Activated T-cell treated with anti-CD3 and anti-CD28 coated beads, Interleukin-2, amount 50 U/mL, for 48 hours (primary cell): ENCODE measurements around the gene MAGEB17.
"Not testable (repeated sequence)": the region's sequence is repeated elsewhere in the genome, so short reads cannot be mapped to it uniquely, and the experiment has no call there.

Experiments used
- DNase-seq, 2 experiments: peaks; one replicate each; pipeline ENCODE4 v3.0.0-alpha.2; 2020

Gene MAGEB17

DNA sequence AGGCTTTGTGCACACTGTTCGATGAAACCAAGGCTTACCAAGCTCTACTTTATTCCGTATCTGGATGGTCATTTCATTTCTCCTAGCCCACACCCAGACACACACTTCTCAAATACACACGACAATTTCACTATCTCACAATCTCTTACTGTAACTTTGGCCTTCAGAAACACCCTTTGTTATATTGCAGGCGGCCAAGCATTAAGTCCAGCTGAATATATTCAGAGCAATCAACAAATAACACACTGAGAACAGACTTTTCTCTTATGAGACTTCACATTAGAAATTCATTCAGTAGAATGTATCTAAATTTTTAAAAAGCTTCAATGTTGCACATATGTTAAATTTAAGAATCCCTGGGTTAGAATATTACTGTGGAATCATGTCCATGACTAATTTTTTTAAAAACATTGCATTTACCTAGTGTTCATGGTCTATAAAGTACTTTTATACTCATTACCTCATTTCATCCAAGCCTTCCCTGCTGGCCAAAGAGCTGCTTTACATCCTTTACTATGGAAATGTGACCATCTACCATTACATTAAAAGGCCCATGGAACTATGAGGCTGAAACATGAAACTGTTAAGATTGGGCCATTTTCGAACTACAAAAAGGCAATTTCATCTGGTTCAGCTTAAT, 10.5 kb upstream of the MAGEB17 start:
- DNase-seq = no peak

GRCh38 chrX:16160729-16161128, 6.6 kb upstream of the MAGEB17 start:
- DNase-seq = no peak

DNA sequence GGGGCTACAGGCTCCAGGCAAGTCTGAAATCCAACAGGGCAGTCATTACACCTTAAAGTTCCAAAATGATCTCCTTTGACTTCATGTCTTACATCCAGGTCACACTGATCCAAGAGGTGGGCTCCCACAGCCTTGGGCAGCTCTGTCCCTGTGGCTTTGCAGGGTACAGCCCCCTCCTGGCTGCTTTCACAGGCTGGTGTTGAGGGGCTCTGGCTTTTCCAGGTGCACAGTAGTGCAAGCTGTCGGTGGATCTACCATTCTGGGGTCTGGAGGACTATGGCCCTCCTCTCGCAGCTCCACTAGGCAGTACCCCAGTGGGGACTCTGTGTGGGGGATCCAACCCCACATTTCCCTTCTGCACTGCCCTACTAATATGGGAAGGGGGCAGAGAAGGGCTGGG, 6.1 kb upstream of the MAGEB17 start:
- not testable (repeated sequence) for DNase-seq

DNA sequence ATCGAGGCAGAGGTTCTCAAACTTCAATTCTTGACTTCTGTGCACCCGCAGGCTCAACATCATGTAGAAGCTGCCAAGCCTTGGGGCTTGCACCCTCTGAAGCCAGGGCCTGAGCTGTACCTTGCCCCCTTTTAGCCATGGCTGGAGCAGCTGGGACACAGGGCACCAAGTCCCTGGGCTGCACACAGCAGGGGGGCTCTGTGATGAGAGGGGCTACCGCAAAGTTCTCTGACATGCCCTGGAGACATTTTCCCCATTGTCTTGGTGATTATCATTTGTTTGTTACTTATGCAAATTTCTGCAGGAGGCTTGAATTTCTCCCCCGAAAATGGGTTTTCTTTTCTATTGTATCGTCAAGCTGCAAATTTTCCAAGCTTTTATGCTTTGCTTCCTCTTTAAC, 4.9 kb upstream of the MAGEB17 start:
- DNase-seq = no peak

GRCh38 chrX:16164748-16165147, 2.5 kb upstream of the MAGEB17 start:
- no peak for DNase-seq

- no peak for DNase-seq
Observed at GRCh38 chrX:16171039-16171438, 3.8 kb downstream of the MAGEB17 start.

DNA sequence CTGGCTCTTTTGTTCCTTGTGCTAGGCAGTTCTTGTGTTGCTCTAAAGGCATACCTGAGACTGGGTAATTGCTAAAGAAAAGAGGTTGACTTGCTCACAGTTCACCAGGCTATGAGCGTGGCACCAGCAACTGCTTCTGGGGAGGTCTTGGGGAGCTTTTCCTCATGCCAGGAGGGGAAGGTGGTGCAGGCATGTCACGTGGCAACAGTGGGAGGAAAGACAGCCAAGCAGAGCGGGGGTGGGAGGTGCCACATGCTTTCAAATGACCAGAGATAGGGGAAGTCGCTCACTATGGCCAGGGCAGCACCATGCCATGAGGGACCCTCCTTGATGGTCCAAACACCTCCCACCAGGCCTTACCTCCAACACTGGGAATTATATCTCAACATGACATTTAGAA, 4.7 kb downstream of the MAGEB17 start:
- DNase-seq = no peak

GRCh38 chrX:16172391-16172790, 5.1 kb downstream of the MAGEB17 start:
- no peak for DNase-seq

DNA sequence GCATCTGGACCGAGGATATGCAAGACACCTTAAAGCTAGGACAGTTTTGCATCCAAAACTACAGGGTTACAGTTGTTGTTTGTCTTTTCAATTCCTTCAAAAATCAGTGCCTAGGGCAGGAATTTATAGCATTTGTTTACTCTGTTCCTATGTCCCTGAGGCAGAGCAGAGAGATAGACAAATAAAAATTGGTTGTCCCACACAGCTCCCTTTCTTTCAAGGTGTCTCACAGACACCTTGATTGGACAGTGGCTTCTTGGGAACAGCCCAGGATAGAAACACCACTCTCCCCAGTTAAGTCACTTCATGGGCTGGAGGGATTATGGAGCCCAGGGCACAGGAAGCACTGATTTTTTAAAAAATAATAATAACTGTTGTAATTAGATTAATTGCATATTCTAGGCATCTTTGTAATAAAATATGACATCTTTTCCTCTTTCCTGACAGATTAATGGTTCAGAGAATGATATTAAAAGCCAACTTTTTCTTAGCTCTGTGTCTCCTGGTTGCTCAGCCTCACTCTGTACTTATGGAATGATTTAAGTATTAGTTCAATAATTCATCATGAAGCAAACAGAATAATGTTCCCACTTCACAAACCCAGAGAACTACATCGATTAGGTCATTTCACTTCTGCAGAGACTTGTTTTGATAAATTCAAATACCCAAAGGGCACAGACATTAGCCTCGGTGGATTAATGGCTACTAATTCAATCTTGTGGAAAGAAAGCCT, 8.2 kb downstream of the MAGEB17 start:
- DNase-seq = no peak

DNA sequence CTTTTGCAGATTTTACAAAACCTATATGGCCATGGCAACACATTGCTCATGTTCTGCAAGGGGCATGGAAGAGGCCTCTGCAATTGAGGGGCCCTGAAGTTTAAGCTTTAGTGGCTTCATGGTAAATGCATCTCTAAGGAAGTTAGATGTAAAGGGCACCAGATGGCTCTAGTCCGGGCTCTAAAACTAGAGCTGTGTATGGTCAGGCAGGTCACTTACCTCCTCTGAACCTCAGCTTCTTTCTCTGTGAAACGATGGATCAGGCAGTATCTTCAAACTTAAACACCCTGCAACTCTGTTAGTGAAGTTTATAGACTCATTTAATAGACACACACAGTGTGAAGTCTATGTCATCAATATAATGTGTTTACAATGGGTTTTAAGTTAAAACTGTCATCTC, 10.0 kb downstream of the MAGEB17 start:
- no peak for DNase-seq

DNA sequence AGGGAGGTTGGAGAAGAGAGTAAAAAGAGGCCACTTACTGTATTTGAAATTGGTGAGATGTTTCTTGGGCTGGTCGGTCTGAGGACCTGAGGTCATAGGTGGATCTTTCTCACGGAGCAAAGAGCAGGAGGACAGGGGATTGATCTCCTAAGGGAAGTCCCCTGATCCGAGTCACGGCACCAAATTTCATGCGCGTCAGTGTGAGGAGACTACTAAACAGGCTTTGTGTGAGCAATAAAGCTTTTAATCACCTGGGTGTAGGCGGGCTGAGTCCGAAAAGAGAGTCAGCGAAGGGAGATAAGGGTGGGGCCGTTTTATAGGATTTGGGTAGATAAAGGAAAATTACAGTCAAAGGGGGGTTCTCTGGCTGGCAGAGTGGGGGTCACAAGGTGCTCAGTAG, 16.6 kb downstream of the MAGEB17 start:
- not testable (repeated sequence) for DNase-seq

DNA sequence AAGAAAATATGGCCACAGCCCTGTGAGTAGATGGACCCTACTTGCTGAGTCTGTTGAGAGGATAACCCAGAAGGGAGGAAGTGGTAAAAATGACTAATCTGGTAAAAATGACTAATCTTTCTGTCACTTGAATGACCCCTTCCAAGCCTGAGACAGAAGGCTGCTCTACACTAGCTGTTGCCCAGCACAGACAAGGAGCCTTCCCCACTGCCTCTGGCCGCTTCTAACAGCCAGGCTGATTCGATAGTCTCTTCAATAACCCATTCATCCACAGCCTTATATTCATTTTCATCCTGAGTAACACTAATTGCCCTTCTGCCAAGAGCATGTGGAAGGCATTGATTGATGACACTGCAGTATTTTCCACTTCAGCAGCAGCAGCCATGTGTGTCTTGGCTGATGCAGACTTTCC, 18.4 kb downstream of the MAGEB17 start:
- DNase-seq = peak in 1 of 2 experiments; percentile 21

DNA sequence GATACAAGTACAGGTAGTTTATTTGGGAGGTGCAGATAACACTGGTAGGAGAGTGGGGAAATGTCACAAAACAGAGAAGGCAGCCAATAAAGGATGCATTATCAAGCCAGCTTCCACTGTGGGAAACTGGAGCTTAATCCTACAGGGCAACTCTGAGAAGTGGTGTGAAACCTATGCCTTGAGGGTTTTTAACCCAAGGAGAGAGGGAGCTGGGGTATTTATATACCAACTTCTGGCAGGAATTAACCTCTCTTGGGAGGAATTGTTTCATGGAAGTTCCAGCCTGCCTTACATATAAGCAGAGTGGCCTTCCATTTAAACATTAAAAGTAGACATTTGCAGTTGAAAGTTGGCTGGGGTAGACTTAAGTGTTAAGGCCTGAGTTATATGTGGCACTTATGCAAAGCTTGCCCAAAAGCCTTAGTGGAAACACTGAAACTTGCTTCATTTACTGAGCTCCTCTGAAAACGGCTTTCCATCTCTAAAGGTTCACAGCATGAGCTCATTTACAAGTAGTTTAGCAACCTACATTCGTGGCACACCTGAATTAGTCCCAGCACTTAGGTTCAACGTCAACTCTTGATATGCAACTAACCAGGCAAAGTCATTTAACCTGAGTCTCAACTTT, 19.2 kb downstream of the MAGEB17 start:
- DNase-seq = no peak

DNA sequence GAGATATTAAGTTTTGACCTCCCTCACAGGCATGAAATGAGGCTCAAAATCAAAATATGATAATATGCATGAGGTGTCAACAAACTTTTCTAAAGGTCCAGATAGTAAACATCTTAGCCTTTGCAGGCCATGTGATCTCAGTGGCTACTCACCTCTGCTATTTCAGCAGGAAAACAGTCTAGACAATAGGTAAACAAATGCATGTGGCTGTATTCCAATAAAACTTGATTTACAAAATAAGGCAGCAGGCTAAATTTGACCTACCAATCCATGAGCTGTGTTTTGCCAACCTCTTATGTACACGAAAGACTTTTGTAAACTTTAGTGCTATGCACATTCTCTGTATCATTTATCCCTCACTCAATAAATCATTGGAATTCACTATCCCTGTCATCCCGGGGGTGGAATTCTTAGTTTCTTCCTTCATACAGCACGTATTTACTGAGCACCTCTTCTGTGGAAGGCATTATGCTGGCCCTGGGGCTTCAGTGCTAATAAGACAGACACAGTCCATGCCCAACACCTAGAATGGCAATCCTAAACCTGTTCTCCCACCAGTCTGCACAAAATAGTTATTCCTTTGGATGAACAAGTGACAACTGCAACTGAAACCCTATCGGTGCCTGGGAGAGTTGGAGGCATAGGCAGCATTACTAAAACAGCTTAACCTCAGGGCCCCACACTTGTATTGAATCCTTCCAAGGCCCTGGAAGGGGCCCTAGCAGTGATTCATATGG, 19.9 kb downstream of the MAGEB17 start:
- DNase-seq = no peak

- no peak for DNase-seq
Observed at GRCh38 chrX:16188687-16189086, 21.4 kb downstream of the MAGEB17 start.

- DNase-seq = no peak
Observed at GRCh38 chrX:16191605-16192004, 24.3 kb downstream of the MAGEB17 start.

DNA sequence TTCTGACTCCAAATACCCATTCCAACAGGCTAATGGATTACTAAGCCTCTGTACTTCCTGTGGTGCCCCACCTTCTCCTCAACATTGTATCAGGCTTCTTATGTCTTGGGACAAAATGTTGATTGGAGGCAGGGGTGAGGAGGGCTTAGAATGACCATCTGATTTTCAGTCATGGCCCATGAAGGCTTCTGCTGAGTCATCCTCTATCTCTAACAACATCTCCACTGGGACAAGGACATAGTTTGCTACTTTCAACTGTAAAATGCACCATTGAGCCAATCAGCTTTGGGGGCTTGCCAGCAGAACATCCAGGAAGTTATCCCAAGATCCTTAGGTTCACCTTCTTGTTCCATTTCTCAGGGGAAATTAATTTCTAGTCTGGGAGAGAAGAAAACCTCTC, 29.5 kb downstream of the MAGEB17 start:
- DNase-seq = no peak

DNA sequence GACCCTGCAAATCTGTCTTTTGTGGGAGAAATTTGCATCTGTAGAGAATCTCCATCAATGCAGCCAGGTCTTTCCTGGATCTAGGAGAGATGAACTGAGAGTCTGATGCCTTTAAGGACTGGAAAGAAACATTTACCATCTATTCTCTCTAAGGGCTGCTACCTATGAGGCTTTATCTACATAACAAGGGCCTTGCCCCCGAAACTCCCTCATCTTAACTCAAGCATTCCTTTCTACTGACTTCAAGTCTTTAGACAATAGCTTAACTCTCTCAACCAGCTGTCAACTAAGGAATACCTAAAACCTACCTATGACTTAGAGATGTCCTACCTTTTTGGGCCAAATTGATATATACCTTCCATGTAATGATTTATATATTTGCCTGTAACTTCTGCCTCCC, 32.1 kb downstream of the MAGEB17 start:
- DNase-seq = no peak

DNA sequence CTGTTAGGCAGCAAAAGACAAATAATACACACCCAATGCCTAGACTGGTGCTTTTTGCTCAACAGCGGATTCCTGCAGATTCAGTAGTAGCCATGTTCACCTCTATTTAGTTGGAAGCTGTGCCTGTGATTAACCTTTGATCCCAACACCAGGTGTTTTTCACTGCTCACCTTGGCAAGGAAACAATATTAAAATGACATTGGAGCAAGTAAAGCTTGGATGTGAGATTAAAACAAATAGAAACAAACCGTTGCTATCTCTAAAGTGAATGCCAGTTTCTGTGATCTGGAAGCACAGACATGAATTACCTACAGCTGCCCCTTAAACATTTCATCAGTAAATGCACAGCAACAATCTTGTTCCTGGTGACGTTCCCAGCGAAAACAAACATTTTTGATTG, 35.7 kb downstream of the MAGEB17 start:
- no peak for DNase-seq

- no peak for DNase-seq
Observed at GRCh38 chrX:16204538-16204937, 37.3 kb downstream of the MAGEB17 start.

DNA sequence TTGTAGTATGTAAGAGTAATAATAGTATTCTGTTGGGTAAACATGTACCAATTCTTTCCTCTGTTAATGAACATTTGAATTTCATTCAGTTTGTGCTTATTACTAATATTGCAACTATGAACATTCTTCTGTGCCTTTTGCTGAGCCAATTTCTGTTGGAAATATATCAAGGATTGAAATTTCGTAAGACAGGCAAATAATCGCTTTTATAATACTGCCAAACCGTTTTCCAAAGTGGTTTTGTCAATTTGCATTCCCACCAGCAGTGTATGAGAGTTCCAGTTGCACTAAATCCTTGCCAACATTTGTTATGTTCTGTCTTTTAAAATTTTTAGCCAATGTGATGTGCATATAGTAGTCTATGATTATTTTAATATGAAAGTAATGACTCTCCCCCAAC, 38.6 kb downstream of the MAGEB17 start:
- DNase-seq = no peak

GRCh38 chrX:16207634-16208033, 40.4 kb downstream of the MAGEB17 start:
- no peak for DNase-seq

GRCh38 chrX:16208601-16209000, 41.3 kb downstream of the MAGEB17 start:
- no peak for DNase-seq

DNA sequence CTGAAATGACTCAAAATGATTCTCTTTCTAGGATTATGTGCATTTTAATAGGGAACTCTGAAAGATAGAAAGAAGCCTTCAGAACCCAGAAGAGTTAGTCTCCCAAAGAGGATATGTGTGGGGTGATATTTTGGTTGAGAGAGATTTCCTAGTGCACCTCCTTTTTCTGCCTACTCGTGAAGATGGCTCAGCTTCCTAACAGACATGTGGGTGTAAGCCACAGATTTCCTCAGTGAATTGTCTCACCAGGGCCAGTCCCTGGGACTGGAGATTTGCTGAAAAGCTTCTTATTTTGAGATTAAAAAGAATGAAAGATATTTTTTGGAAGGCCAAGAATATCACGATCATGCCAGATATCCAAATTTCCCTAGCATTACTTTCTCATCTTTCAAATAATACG, 42.8 kb downstream of the MAGEB17 start:
- DNase-seq = no peak
